ENCODE results near the gene SULT2B1. TPM values are rescaled to one million over a fixed set of nuclear protein-coding genes. Genes with fewer than 3 reads are reported as not detected.
"Not testable (repeated sequence)": the region's sequence is repeated elsewhere in the genome, so short reads cannot be mapped to it uniquely, and the experiment has no call there.

The SULT2B1 gene
- total RNA-seq, 1 donor from 2014 or later = 1.6 TPM

GRCh38 chr19:48516536-48516935 is 35.4 kb upstream of the SULT2B1 start:
- no peak for TF ChIP-seq EZH2phosphoT487 (IDR thresholded peaks at IDR 0.05)
- TF ChIP-seq CTCF (IDR thresholded peaks at IDR 0.05) = no peak
- TF ChIP-seq EZH2 (IDR thresholded peaks at IDR 0.05) = no peak
- H3K27me3 Mint-ChIP-seq (ENCODE audit: insufficient read depth, low read depth) = peaks cover 3% of the 10 kb centered on the region
- peak overlapping the region; percentile 12 for H2AFZ ChIP-seq (replicated peaks)
- no peaks in the 10 kb centered on the region for H4K20me1 ChIP-seq (ENCODE audit: low read depth)
- H3K79me2 ChIP-seq (ENCODE audit: low read depth) = no peaks in the 10 kb centered on the region
- no peaks in the 10 kb centered on the region for H3K4me1 ChIP-seq
- peaks cover 24% of the 10 kb centered on the region for H3F3A ChIP-seq (ENCODE audit: low read depth)
- no peaks in the 10 kb centered on the region for H3K9me3 Mint-ChIP-seq
- no peaks in the 10 kb centered on the region for H3K9me3 ChIP-seq (ENCODE audit: low read depth)
- H3K27ac ChIP-seq = no peak overlapping the region
- H3K9ac ChIP-seq = no peak overlapping the region
- DNase-seq (ENCODE audit: low spot score) = peak; percentile 1
- no peak overlapping the region for H3K4me2 ChIP-seq
- peaks cover 26% of the 10 kb centered on the region for H3K4me1 Mint-ChIP-seq
- no peaks in the 10 kb centered on the region for H3K36me3 Mint-ChIP-seq
- peaks cover 21% of the 10 kb centered on the region for H3K27me3 ChIP-seq
- H3K27ac Mint-ChIP-seq = peak overlapping the region; percentile 62
- H3K36me3 ChIP-seq = no peaks in the 10 kb centered on the region
- no peak overlapping the region for H3K4me3 ChIP-seq
- H3K4me3 Mint-ChIP-seq = no peak overlapping the region

- Mint-ChIP-seq H3K4me3 (peak overlapping the region; percentile 27), H3K9me3 (no peaks in the 10 kb centered on the region), H3K27ac (peak overlapping the region; percentile 62), H3K4me1 (peaks cover 26% of the 10 kb centered on the region), H3K27me3 (ENCODE audit: insufficient read depth, low read depth) (peaks cover 5% of the 10 kb centered on the region), H3K36me3 (no peaks in the 10 kb centered on the region)
- Histone ChIP-seq H3K9ac (no peak overlapping the region), H3K4me3 (no peak overlapping the region), H3K36me3 (no peaks in the 10 kb centered on the region), H3K27ac (no peak overlapping the region), H2AFZ (replicated peaks) (no peak overlapping the region), H3K4me1 (no peaks in the 10 kb centered on the region), H3F3A (ENCODE audit: low read depth) (peaks cover 11% of the 10 kb centered on the region), H3K27me3 (peaks cover 4% of the 10 kb centered on the region), H4K20me1 (ENCODE audit: low read depth) (no peaks in the 10 kb centered on the region), H3K9me3 (ENCODE audit: low read depth) (no peaks in the 10 kb centered on the region), H3K79me2 (ENCODE audit: low read depth) (no peaks in the 10 kb centered on the region), H3K4me2 (no peak overlapping the region)
- DNase-seq (ENCODE audit: low spot score) = no peak
- TF ChIP-seq EZH2phosphoT487 (IDR thresholded peaks at IDR 0.05) = no peak
- no peak for TF ChIP-seq EZH2 (IDR thresholded peaks at IDR 0.05)
- TF ChIP-seq CTCF (IDR thresholded peaks at IDR 0.05) = no peak
These were observed 33.8 kb upstream of the SULT2B1 start for GRCh38 chr19:48518207-48518606.

- H3K4me2 ChIP-seq; DNase-seq (ENCODE audit: low spot score); H3K4me3 Mint-ChIP-seq; H3K79me2 ChIP-seq (ENCODE audit: low read depth); H4K20me1 ChIP-seq (ENCODE audit: low read depth); H3K36me3 ChIP-seq; H3K27ac Mint-ChIP-seq; H3K27me3 ChIP-seq; H3K9me3 Mint-ChIP-seq; H3K36me3 Mint-ChIP-seq; H3K9me3 ChIP-seq (ENCODE audit: low read depth); H3K9ac ChIP-seq; H3K27ac ChIP-seq; H3K4me3 ChIP-seq; H3F3A ChIP-seq (ENCODE audit: low read depth); H2AFZ ChIP-seq (replicated peaks); H3K4me1 ChIP-seq: not testable (repeated sequence)
- H3K27me3 Mint-ChIP-seq (ENCODE audit: insufficient read depth, low read depth) = peaks cover 11% of the 10 kb centered on the region
- H3K4me1 Mint-ChIP-seq = peaks cover 19% of the 10 kb centered on the region
These were observed 32.5 kb upstream of the SULT2B1 start for GRCh38 chr19:48519426-48519825.

- H3K9me3 Mint-ChIP-seq = peaks cover 11% of the 10 kb centered on the region
- TF ChIP-seq EZH2phosphoT487 (IDR thresholded peaks at IDR 0.05) = no peak
- TF ChIP-seq CTCF (IDR thresholded peaks at IDR 0.05) = no peak
- TF ChIP-seq EZH2 (IDR thresholded peaks at IDR 0.05) = no peak
- Histone ChIP-seq H3K4me3 (no peak overlapping the region), H3K4me1 (no peaks in the 10 kb centered on the region), H3K36me3 (no peaks in the 10 kb centered on the region), H2AFZ (replicated peaks) (no peak overlapping the region), H4K20me1 (ENCODE audit: low read depth) (no peaks in the 10 kb centered on the region), H3K9ac (no peak overlapping the region), H3F3A (ENCODE audit: low read depth) (peaks cover 4% of the 10 kb centered on the region), H3K9me3 (ENCODE audit: low read depth) (no peaks in the 10 kb centered on the region), H3K27me3 (no peaks in the 10 kb centered on the region), H3K4me2 (no peak overlapping the region), H3K27ac (no peak overlapping the region), H3K79me2 (ENCODE audit: low read depth) (no peaks in the 10 kb centered on the region)
- DNase-seq (ENCODE audit: low spot score) = no peak
- H3K27ac Mint-ChIP-seq = no peak overlapping the region
- peaks cover 19% of the 10 kb centered on the region for H3K4me1 Mint-ChIP-seq
- H3K27me3 Mint-ChIP-seq (ENCODE audit: insufficient read depth, low read depth) = peaks cover 15% of the 10 kb centered on the region
- no peaks in the 10 kb centered on the region for H3K36me3 Mint-ChIP-seq
- H3K4me3 Mint-ChIP-seq = no peak overlapping the region
These were observed 31.8 kb upstream of the SULT2B1 start for GRCh38 chr19:48520134-48520533.
